HTERT RPE-1 (cell line): Measurements from ENCODE around the gene ZHX3.

Experiments
- in situ Hi-C: fragments of 300-500 bp; cut with MboI; formaldehyde crosslinking; loops from 4 replicates; pipeline ENCODE4 v1.14.3; 2020; ENCODE audit warnings: low sequenced_read_pairs

Gene ZHX3

DNA sequence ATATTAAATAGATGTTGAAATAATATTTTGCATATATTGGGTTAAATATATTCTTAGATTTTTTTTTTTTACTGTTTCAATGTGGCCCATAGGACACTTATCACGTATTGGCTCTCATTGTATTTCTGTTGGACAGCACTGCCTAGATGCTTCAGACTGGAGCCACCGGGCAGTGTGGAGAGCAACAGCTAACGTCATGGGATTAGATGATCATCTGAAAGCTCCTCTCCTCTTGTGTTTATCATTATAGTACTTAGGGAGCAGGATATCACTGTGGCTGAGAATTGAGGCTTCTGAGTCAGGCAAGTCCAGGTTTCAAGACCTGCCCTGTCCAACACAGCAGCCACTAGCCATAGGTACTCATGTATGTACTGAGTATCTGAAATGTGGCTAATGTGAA, 87.4 kb downstream of the ZHX3 start:
- in situ Hi-C loops: no loop called here

DNA sequence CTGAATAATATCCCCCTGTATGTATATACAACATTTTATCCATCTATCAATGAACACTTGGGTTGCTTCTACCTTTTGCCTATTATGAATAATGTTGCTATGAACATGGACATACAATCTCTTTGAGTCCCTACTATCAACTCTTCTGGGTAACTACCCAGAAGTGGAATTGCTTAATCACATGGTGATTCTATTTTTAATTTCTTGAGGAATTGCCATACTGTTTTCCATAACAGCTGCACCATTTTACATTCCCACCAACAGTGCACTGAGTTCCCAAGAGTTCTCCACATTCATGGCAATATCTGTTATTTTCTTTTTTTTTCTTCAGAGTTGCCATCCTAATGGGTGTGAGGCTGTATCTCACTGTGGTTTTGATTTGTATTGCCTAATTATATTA, 88.3 kb downstream of the ZHX3 start:
- in situ Hi-C loops: no loop called here

DNA sequence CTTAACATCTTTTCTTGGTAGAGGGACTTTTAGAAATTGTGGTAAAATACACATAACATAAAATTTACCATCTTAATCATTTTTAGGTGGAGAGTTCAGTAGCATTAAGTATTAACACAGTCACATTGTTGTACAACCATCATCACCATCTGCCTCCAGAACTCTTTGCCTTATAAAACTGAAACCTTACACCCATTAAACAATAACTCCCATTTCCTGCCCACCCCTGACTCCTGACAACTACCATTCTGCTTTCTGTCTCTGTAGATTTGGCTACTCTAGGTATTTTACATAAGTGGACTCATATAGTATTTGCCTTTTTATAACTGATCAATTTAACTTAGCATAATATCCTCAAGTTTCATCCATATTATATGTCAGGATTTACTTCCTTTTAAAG, 88.7 kb downstream of the ZHX3 start:
- in situ Hi-C loops: no loop called here

DNA sequence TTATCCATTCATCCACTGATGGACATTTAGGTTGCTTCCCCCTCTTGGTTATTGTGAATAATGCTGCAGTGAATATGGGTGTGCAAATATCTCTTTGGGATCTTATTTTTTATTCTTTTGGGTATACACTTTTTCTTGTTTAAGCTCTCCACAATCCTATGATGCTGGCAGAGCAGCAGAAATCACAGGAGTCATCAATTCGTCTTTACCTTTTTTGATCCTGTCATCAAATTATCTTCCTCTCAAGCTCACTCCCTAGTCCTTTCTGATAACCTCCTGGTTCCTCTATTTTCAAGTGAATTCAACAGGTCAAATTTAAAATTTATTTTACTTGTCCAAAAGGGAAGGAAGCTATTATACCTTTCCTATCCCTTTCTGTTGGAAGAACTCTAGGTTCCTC, 91.1 kb downstream of the ZHX3 start:
- in situ Hi-C loops: no loop called here

DNA sequence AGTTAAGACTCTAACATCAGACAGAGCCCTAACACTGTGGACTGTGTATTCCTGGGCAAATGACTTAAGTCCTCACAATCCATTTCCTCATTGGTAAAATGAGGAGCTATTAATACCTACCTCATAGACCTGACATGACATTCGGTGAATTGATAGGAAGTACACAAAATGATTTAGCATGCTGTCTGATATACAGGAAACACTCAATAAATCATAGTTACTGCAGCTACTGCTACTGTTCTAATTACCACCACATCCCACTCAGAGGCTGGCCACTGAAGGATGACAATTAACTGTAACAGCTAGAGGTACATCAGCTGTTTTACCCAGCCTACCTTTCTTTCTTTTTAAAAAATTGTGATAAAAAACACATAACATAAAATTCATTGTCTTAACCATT, 92.4 kb downstream of the ZHX3 start:
- in situ Hi-C loops: no loop called here

DNA sequence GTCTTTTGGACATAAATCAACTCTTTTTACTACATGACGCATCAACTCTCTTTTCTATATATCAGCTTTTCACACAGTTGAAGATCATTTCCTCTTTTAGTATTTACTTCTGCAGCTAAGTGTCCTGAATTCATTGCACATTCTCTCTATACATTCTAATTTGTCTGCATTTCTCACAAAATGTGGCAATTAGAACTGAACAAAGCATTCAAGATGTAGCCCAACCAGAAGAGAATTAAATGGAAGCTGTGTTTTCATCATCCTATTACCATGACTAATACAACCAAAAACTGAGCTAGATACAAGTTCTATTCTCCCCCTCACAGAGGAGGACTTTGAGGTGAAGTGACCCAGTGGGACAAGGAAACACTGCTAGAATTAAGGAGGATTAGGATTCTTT, 93.2 kb downstream of the ZHX3 start:
- in situ Hi-C loops: no loop called here

DNA sequence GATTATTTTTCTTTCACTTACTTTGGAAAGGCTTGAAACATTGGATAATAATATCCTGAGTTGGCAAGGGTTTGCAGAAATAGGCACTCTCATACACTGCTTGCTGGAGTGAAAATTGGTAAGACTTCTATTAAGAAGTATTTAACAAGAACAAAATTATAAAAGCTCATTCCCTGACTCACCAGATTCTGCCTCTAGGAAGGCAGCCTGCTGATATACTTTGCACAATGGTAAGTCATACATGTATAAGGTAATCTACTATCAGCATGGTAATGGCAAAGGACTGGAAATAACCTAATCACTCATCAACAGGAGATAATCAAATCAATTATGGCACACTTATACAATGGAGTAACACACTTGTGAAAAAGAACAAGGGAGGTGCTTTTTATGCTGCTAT, 94.4 kb downstream of the ZHX3 start:
- in situ Hi-C loops: no loop called here

DNA sequence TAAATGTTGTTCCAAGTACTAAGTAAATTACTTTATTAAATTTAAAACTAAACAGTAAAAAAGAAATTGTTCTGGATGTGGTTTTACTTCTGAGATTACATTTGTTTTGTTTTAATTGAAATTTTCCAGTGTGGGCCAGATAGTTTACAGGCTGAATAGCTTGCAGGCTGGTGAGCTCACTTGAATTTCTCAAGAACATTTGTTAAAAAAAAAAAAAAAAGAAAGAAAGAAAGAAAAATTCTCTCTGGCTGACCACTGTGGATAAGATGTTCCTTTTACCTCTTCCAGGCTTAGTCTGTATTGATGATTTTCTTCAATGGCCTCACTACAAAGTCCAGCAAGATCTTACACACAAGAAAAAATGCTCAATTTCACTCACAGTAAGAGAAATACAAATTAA, 94.8 kb downstream of the ZHX3 start:
- in situ Hi-C loops: no loop called here

DNA sequence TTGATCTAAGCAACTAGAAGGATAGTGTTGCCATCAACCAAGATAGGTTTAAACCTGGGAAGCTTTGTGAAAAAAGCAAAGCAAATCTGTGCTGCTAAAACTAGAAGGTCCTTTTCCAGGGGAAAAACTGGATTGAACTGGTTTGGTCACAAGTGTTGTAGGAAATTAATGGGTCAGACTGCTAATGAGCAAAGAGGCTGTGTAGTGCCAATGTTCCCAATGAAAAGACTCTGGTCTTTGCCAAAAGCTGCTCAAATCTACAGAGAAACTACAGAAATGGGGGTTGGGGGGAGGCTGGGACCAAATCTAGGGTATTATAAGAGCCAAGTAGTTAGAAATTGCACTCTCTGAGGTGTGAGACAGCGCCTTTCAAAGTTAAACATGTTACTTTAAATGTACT, 95.2 kb downstream of the ZHX3 start:
- in situ Hi-C loops: no loop called here

DNA sequence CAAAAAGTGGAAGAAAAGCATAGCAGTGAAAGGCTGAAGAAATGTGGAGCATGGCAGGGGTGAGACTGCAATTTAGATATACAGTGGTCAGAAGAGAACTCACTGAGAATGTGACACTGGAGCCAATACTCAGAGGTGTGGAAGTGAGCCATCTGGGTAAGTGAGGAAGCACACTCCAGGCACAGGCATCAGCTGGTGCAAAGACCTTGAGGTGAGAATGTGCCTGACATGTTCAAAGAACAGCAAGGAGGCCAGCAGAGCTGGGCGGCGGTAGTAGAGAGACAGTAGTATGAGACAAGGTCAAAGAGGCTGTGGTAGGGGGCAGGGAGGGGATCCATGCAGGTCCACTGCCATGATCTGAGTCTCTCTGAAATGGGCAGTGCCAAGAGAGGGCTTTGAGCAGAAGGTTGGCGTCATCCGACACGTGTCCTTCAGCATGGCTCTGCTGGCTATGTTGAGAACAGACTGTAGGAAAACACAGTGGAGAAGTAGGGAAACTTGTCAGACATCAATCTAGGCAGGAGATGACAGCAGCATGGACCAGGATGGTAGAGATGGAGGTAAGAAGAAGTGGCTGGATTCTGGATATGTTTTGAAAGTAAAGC, 95.8 kb downstream of the ZHX3 start:
- in situ Hi-C loops: no loop called here

DNA sequence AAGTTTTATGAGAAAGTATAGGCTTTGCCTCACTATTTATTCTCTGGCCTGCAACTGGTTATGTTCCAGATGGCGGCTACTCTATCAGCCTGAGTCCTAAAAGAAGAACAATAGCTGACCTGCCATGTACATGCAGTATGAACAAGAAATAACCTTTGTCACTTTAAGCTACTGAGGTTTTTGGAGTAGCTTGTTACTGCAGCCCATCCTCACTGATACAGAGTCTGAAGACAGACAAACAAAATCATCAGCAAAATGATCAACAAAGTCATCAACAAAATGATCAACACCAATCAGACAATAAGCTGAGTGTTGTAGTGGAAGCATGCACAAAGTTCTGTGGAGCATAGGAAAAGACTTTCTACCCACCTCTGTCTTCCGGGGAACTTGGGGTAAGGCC, 97.7 kb downstream of the ZHX3 start:
- in situ Hi-C loops: no loop called here

DNA sequence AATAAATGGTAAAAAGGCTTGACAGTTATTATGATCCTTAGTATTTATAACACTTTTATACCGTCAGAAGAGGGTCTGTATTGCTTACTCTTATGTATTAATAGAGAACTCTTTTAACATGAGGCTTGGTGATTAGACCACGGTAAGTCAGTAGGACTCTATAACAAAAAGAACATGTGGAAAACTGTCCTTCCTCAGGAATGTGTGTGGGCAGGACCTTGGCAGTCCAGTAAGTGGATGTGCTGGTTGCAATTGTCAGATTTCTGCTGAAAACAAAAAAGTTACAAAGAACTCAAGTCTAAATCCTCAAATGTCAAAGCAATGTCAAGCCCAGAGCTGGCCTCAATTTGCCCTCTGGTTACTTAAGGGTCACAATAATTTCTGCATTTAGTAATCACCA, 99.1 kb downstream of the ZHX3 start:
- in situ Hi-C loops: no loop called here

DNA sequence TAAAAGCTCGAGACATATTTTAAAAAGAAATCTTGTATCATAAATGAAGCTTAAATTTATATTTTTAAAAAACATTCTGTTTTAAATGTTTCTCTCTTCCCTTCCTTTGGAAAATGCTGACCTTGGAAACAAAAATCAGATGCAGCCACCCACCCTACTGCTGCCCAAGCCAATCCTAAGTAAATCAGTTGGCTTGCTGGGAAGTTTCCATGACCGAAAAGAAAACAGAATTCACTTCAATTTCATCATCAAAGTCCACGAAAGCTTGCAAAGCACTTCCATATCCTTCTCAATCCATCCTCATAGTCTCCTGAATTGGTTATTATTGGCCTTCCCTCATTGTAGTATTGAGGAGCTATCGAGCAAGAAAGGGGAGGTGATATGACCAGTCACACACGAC, 100.1 kb downstream of the ZHX3 start:
- in situ Hi-C loops: no loop called here

DNA sequence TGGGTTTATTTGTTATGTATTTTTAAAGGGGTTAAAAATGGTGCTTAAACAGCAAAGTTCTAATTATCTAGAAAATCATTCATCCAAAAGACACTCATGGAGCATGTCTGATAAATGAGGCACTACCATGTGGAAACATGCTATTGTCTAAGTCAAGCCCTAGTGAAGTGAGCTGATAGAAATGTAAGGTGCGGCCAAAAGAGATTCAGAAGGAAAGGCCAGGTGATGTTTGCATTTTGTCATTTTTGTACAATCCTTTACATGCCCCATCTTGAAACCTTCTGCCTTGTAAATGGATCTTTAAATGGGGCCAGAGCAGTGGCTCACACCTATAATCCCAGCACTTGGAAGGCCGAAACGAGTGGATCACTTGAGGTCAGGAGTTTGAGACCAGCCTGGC, 102.9 kb downstream of the ZHX3 start:
- in situ Hi-C loops: no loop called here

DNA sequence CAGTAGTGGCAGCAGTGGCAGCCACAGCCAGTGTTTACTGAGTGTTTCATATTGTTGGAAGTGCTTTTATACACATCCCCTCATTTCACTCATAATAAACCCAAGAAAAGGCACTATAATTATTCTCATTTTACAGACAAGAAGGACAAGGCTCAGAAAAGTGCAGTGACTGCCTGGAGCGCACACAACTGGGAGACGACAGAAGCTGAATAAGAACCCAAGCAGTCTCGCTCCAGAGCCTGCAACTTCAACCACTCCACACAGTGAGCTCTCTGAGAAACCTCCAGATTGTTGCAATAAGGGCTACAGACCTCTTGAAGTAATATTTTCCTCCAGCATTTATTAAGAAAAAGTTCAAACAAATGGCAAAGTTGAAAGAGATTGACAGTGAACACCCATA, 103.3 kb downstream of the ZHX3 start:
- in situ Hi-C loops: no loop called here

DNA sequence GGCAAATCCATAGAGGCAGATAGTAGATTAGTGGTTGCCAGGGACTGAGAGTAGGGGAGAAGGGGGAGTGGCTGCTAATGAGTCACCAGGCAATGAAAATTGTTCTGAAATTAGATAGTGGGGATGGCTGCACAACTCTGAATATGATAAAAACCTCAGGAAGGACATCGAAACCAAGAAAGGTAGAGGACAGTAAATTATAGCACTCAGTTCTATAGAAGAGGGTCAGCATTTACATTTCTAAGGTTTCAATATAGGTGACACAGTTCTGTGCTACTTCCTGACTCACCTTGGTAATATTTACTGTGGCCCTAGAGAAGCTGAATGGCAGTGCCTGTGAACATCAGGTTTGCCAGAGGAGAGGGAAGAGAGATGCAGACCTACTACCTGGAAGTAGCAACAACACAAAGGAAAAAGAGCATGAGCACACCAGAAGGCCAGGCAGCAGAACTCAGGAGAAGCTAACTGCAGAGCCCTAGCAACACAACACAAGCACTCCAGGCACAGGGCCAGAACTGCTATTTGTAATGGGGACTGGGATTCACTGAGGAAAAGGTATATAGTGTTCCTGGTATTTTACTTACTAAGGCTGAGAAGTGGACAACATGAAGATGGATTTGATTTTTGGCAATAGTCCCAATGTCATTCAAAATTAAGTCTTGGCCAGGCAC, 104.2 kb downstream of the ZHX3 start:
- in situ Hi-C loops: no loop called here

DNA sequence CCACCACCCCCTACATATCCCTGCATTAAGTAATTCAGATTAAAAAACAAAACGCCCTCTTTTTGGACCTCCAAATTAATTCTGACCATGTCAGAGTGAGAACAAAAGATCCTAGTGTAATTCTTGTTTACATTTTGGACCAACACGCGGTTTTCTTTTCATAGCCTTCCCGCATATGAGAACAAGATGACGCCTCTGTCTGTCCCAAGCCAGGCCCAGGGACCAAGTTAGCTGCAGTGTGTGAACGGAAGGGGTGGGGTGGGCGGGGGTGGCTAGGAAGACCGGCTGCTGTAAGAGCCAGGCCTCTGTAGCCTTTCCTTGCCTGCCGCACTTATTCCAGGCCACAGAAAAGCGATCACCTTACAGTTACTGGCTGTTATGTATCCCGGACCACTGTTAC, 112.2 kb downstream of the ZHX3 start:
- in situ Hi-C loops: no loop called here

DNA sequence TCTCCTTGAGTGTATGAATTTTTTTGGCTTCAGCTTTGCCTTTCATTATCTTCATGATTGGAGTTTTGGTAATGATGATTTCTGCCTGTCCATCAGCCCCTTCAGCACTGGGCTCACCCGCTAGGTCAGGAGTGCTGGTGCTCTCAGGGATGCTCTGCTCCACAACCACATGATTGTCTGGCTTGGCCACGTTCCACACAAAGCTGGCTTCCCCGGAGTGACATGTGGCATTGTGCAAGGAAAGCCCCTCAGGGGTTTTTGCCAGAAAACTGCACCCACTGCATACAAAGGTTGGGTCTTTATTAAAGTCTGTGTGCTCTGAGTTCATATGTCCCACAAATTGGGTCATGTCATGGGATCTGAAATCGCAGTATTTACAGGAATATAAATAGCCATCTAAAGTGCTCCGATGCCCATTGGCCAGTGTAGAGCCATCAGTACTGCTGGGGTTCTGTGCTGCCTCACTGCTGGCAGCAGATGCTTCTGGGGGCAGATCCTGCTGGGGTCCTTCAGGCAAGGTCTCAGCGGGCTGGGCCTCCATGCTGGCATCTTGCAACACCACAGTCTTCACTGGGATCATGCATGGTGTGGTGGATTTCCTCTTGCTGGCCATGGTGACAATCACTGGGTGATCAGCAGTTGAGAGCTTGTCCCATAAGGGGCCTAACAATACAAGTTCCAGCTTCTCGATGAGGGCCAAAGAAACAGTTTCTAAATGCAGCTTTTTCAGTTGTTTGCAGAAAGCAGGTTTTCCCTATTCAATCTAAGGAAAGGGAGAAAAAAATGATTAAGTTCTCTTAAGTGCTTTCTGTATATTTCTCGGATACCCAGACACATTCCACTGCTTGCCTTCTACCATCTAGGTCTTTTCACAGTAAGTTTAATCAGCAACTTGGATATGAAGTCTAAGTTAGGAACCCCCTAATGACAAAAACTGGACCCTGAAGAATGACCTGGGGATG, 112.9 kb downstream of the ZHX3 start:
- in situ Hi-C loops: no loop called here

DNA sequence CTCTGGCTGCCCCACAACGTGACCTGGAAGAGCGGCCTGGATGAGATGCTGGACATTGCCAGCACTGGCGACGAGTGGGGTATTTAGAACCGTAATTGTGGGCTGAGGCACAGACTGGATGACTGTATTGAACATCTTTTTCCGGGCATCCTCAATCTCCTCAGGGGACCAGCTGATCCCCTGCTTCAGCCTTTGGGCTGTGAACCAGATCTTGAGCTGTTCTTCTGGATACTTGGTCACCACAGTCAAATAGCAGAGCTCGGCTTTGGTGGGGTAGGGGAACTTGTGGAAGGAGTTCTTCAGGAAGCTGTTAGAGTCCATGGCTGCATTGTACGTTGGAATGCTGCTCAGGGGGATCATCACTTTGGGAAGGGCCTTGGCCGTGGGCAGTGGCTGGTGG, 113.9 kb downstream of the ZHX3 start:
- in situ Hi-C loops: no loop called here

DNA sequence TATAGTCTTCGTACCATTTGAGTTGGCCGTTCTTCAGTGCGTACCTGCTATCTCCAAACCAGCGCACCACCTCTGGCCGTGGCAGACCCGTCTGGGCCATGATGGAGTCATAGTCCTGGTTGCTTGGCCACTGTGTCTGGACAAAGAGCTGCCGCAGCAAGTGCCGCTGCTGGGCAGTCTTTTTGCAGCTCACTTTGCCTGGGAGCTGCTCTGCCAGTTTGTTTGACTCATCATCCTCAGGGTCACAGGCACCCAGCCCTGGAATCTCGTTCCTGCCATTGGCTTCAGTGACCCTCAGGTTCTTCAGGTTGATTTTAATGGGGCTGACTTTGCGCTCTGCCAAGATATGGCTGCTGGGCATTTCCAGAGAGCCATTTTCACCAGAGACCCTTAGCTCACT, 115.1 kb downstream of the ZHX3 start:
- in situ Hi-C loops: no loop called here

DNA sequence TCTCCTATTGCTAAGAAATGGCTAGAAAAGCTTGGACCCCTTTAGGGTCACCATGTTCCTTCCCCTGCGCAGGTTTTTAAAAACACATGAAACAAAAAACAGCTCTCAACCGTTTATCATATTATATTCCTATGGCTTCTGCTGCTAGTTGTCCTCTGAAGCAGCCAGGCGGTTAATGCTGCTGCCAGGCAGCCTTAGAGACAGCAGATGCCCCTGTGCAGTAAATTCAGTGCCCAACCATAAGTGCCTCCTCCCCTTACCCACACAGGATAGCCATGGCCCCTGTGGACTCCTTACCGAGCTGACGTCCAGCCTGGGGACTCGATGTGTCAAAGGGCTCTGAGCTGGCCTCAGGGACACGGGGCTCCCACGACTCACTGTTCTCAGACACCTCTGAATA, 115.8 kb downstream of the ZHX3 start:
- in situ Hi-C loops: no loop called here
